ENCODE results near the gene GCHFR.

The GCHFR gene

GRCh38 chr15:40773902-40774301 lies 10.0 kb downstream of the GCHFR start:
- Histone ChIP-seq H2AFZ (ENCODE audit: low read length) (no peak overlapping the region), H3K27ac (ENCODE audit: low read length) (no peak overlapping the region), H4K20me1 (ENCODE audit: insufficient read depth, low read length) (no peaks in the 10 kb centered on the region), H3K4me2 (ENCODE audit: low read depth, low read length) (no peak overlapping the region), H3K9ac (ENCODE audit: low read length) (no peak overlapping the region), H3K27me3 (replicated peaks; ENCODE audit: insufficient read depth, low read length) (no peaks in the 10 kb centered on the region), H3K79me2 (ENCODE audit: low read length) (no peaks in the 10 kb centered on the region), H3K4me1 (ENCODE audit: low read length) (peaks cover 11% of the 10 kb centered on the region), H3K9me2 (replicated peaks; ENCODE audit: insufficient read depth, low read length) (no peaks in the 10 kb centered on the region), H3K9me3 (replicated peaks; ENCODE audit: insufficient read depth, low read length) (no peaks in the 10 kb centered on the region), H3K36me3 (replicated peaks; ENCODE audit: insufficient read depth, low read length) (no peaks in the 10 kb centered on the region), H3K4me3 (ENCODE audit: low read length) (no peak overlapping the region), H3F3A (ENCODE audit: insufficient read depth, low read length) (no peaks in the 10 kb centered on the region)
- DNase-seq: no peak
- TF ChIP-seq EZH2 (optimal IDR thresholded peaks at IDR 0.05; ENCODE audit: low read depth, low read length) (no peak), CTCF (IDR thresholded peaks at IDR 0.05; ENCODE audit: low read length) (no peak), EZH2phosphoT487 (IDR thresholded peaks at IDR 0.05; ENCODE audit: low read length) (no peak)

- H3K9ac ChIP-seq (ENCODE audit: low read length): no peak overlapping the region
- H3K9me2 ChIP-seq (replicated peaks; ENCODE audit: insufficient read depth, low read length): no peaks in the 10 kb centered on the region
- H3K79me2 ChIP-seq (ENCODE audit: low read length): no peaks in the 10 kb centered on the region
- no peak for TF ChIP-seq CTCF (IDR thresholded peaks at IDR 0.05; ENCODE audit: low read length)
- TF ChIP-seq EZH2phosphoT487 (IDR thresholded peaks at IDR 0.05; ENCODE audit: low read length): no peak
- TF ChIP-seq EZH2 (optimal IDR thresholded peaks at IDR 0.05; ENCODE audit: low read depth, low read length): no peak
- no peak overlapping the region for H3K27ac ChIP-seq (ENCODE audit: low read length)
- no peak for DNase-seq
- no peaks in the 10 kb centered on the region for H3K27me3 ChIP-seq (replicated peaks; ENCODE audit: insufficient read depth, low read length)
- H3K4me2 ChIP-seq (ENCODE audit: low read depth, low read length): no peak overlapping the region
- no peak overlapping the region for H2AFZ ChIP-seq (ENCODE audit: low read length)
- H3F3A ChIP-seq (ENCODE audit: insufficient read depth, low read length): no peaks in the 10 kb centered on the region
- H3K4me3 ChIP-seq (ENCODE audit: low read length): no peak overlapping the region
- H3K4me1 ChIP-seq (ENCODE audit: low read length): peaks cover 19% of the 10 kb centered on the region
- H3K36me3 ChIP-seq (replicated peaks; ENCODE audit: insufficient read depth, low read length): no peaks in the 10 kb centered on the region
- H3K9me3 ChIP-seq (replicated peaks; ENCODE audit: insufficient read depth, low read length): no peaks in the 10 kb centered on the region
- no peaks in the 10 kb centered on the region for H4K20me1 ChIP-seq (ENCODE audit: insufficient read depth, low read length)
Measured at GRCh38 chr15:40775007-40775406, 11.1 kb downstream of the GCHFR start.

- H3K4me1 ChIP-seq (ENCODE audit: low read length): peaks cover 19% of the 10 kb centered on the region
- no peaks in the 10 kb centered on the region for H3K36me3 ChIP-seq (replicated peaks; ENCODE audit: insufficient read depth, low read length)
- H3K27me3 ChIP-seq (replicated peaks; ENCODE audit: insufficient read depth, low read length): no peaks in the 10 kb centered on the region
- H3F3A ChIP-seq (ENCODE audit: insufficient read depth, low read length): no peaks in the 10 kb centered on the region
- no peak overlapping the region for H3K4me3 ChIP-seq (ENCODE audit: low read length)
- H3K9me3 ChIP-seq (replicated peaks; ENCODE audit: insufficient read depth, low read length): no peaks in the 10 kb centered on the region
- H3K79me2 ChIP-seq (ENCODE audit: low read length): no peaks in the 10 kb centered on the region
- no peak for DNase-seq
- H3K9me2 ChIP-seq (replicated peaks; ENCODE audit: insufficient read depth, low read length): no peaks in the 10 kb centered on the region
- H2AFZ ChIP-seq (ENCODE audit: low read length): no peak overlapping the region
- H3K9ac ChIP-seq (ENCODE audit: low read length): no peak overlapping the region
- no peak overlapping the region for H3K27ac ChIP-seq (ENCODE audit: low read length)
- TF ChIP-seq CTCF (IDR thresholded peaks at IDR 0.05; ENCODE audit: low read length) (no peak), EZH2phosphoT487 (IDR thresholded peaks at IDR 0.05; ENCODE audit: low read length) (no peak), EZH2 (optimal IDR thresholded peaks at IDR 0.05; ENCODE audit: low read depth, low read length) (no peak)
- H3K4me2 ChIP-seq (ENCODE audit: low read depth, low read length): peak overlapping the region; percentile 38; the same call in 1 of the 2 replicates
- H4K20me1 ChIP-seq (ENCODE audit: insufficient read depth, low read length): no peaks in the 10 kb centered on the region
Measured at GRCh38 chr15:40775740-40776536, 12.1 kb downstream of the GCHFR start.

Data from MM.1S (cell line).